Cerebellar cortex (tissue), 1 donor: ENCODE data around the gene COL6A1.

Experiments
- DNase-seq: peaks from one replicate; pipeline ENCODE4 v3.0.0-alpha.2; 2015; ENCODE audit warnings: low spot score

Gene COL6A1

DNA sequence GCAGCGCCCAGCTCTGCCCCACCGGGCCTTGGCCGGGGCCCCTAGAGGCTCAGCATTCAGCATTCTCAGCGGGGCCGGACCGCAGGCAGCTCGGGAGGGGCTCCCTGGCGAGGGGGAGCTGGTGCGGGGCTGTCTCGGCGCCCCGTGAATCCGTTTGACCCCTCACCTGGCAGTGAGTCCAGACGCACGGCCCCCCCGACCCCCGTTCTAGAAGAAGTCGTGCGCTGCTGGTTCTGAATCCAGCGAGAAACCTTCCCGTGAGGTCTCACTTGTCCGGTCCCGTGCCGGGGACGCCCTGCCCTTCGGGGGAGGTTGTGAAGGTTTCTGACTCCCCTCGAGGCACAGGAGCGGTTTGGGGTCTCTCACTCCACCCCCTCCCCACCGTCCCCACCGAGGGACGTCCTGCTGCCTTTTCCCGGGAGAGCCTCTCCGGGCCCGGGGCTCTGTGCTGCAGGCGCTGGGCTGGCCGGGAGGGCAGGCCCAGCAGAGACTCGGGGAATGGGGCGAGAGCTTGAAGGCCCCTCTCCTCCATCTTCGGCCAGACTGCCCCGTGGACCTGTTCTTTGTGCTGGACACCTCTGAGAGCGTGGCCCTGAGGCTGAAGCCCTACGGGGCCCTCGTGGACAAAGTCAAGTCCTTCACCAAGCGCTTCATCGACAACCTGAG is 655 bp downstream of the COL6A1 start:
- no peak for DNase-seq

DNA sequence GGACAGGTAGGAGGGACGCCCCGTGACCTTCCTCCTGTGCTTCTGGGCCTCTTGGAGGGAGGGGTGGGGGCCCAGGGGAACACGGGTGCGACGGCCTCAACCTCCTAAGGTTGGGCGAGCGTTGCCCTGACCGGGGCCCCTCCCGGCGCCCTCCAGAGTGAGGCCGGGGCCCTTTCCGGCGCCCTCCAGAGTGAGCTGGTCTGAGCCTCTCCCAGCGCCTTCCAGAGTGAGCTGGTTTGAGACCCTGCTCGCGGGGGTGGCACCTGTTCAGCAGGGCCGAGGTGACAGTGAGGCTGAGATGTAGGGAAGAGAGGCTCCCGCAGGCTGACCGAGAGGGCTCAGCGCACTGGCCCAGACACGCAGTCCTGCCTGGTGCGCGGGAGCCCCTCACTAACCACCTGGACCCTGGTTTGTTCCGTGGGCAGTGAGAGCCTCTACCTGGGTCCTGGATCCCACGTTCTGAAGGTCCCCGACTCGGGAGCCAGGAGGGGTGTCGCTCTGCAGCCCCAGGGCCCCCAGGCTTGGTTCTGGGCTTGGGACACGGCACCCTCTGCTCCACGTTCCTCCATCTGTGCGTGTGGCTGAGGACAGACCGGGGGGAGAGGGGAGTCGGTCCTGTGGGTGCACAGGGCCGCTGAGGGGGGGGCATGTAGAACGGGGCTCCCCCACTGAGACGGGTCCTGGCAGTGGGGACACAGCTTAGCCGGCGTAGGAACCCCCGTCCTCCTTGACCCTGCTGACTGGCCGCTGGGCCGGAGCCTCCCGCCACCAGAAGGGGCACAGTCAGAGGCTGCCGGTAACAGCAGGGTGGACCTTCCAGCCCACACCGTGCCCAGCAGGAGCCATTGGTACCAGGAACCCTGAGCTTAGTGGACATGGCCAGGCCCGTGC is 1.4 kb downstream of the COL6A1 start:
- no peak for DNase-seq

DNA sequence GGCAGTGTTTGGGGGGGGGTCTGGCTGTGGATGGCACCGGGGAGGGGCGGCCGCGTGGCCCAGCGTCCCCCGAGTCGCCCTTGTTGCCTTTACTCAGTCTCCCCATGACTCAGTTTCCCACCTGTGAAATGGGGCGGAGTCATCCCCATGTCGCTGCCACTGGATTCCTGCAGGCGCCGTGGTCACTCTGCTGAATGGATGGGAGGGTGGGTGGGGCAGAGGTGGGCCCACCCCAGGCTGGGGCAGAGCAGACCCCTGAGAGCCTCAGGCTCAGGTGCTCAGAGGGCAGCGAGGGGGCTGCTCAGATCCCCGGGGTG is 2.0 kb downstream of the COL6A1 start:
- DNase-seq: no peak

DNA sequence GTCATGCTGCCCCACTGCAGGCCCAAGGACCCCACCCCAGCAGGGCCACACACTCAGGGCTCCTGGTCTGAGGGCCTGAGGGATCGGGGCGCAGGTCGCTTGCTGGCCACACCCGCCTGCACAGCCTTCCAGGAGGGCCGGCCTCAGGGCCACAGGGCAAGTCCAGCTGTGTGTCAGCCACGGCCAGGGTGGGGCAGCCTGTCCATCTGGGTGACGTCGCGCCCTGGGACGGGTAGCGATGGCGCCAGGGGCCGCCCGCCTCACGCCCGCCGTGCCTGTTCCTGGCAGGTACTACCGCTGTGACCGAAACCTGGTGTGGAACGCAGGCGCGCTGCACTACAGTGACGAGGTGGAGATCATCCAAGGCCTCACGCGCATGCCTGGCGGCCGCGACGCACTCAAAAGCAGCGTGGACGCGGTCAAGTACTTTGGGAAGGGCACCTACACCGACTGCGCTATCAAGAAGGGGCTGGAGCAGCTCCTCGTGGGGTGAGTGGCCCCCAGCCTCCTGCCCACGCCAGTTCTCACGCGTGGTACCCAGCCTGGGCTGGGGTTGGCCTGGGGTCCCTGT is 2.5 kb downstream of the COL6A1 start:
- no peak for DNase-seq

DNA sequence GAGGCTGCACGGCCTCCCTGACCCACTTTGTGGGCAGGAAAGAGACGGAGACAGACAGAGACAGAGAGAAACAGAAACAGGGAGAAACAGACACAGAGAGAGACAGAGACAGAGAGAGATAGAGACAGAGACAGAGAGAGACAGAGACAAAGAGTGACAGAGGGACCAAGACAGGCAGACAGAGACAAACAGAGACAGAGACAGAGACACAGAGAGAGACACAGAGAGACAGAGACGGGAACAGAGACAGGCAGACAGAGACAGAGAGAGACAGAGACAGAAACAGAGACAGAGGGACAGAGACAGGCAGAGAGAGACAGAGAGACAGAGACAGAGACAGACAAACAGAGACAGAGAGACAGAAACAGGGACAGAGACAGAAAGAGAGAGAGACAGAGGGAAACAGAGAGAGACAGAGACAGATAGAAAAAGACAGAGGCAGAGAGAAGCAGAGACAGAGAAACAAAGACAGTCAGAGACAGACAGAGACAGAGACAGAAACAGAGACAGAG is 3.1 kb downstream of the COL6A1 start:
- DNase-seq: no peak

DNA sequence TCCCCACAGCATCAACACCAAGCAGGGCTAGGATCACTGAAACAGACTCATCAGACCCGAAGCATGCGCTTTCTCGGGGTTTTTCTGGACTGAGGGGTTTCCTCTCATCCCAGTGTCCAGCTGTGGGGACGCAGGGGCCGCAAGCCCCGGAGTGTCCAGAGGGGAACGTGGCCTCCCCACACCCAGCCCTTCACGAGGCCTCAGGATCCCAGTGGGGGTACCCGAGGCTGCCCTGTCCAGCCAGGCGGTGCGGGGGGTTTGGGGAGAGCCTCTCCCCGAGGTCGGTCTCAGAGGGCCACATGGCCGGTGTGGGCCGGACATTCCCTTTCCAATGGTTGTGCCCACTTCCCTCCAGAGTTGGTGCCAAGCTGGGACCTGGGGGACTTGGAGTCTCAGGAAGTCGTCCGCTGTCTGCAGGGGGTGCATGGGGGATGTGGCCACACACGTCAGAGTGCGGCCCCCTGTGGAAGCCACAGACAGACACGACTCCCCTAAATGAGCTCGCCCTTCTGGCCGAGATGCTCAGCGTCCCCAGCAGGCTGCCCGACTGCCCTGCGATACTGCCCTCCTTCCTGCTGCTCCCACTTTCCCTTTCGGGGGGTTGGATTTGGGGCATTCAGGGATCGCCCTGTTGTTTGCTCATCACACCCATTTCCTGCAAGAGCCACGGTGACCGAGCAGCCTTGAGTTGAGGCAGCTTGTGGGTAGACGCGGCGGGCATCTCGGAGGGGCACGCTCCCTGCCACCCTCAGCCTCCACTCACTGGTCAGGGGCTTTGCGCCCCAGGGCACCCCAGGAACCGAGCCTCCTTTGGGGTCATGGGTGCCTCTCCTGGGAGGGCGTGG is 4.1 kb downstream of the COL6A1 start:
- no peak for DNase-seq

DNA sequence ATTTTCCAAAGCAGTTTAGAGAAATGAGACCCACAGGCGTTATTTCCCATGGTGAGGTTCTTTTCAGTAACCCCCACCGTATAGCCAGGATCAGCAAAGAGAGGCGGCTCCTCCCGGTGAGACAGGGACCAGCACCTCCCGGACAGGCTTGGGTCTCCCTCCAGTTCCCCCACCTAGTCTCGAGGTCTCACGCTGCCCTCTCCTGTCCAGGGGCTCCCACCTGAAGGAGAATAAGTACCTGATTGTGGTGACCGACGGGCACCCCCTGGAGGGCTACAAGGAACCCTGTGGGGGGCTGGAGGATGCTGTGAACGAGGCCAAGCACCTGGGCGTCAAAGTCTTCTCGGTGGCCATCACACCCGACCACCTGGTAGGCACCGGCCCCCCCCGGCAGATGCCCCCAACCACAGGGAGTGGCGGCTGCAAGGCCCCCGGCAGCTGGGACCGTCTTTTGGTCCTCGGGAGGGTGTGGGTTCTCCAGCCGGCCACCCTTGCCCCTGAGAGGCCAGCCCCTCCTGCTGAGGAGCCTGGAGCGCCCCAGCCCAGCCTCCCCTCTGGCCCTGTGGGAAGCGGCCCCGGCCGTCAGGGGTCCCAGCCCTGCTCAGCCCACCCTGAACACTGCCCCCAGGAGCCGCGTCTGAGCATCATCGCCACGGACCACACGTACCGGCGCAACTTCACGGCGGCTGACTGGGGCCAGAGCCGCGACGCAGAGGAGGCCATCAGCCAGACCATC is 4.9 kb downstream of the COL6A1 start:
- DNase-seq: no peak

DNA sequence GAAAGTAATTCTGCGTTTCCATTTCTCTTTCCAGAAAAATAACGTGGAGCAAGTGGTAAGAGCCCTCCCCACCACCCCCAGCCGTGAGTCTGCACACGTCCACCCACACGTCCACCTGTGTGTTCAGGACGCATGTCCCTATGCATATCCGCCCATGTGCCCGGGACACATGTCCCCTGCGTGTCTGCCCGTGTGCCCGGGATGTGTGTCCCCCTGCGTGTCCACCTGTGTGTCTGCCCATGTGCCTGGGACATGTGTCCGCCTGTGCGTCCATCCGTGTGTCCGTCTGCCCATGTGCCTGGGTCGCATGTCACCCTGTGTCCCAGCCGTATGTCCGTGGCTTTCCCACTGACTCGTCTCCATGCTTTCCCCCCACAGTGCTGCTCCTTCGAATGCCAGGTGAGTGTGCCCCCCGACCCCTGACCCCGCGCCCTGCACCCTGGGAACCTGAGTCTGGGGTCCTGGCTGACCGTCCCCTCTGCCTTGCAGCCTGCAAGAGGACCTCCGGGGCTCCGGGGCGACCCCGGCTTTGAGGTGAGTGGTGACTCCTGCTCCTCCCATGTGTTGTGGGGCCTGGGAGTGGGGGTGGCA is 5.6 kb downstream of the COL6A1 start:
- no peak for DNase-seq

DNA sequence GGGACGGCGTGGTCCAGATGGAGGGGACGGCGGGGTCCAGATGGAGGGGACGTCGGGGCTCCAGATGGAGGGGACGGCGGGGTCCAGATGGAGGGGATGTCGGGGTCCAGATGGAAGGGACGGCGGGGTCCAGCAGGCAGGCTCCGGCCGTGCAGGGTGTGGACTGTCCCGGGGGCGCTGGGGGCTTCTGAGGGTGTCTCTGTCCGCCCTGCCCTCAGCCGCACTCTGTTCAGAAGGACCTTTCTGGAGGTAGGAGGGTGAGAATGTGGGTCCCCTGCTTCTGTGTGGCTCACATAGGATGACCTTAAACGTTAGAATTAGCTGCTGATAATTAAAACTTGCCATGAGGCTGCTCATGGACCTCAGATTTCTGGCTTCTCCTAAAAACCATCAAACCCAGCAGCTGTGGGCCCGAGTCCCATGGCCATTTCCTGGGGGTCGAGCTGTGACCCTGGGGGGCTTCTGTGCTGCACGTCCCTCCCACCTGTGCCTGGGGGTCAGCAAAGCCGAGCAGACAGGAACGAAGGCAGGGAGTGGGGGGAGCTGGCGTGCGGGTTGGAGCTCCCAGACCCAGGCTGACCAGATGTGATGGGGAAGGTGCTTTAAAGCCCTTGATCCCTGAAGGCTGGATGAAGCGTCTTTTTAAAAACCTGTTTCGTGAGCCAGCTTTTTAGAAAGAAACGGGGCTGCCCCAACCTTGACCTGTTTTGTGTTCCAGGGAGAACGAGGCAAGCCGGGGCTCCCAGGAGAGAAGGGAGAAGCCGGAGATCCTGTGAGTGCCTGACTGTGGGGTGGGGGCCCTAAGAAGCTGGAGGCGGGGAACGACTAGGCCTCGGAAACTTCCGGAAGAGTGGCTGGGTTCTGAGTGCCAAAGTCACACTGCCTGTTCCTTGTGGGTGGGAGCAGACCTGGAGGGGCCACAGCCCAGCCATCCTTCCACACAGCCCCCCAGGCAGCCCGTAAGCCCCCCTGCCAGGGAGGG is 7.1 kb downstream of the COL6A1 start:
- DNase-seq: no peak

DNA sequence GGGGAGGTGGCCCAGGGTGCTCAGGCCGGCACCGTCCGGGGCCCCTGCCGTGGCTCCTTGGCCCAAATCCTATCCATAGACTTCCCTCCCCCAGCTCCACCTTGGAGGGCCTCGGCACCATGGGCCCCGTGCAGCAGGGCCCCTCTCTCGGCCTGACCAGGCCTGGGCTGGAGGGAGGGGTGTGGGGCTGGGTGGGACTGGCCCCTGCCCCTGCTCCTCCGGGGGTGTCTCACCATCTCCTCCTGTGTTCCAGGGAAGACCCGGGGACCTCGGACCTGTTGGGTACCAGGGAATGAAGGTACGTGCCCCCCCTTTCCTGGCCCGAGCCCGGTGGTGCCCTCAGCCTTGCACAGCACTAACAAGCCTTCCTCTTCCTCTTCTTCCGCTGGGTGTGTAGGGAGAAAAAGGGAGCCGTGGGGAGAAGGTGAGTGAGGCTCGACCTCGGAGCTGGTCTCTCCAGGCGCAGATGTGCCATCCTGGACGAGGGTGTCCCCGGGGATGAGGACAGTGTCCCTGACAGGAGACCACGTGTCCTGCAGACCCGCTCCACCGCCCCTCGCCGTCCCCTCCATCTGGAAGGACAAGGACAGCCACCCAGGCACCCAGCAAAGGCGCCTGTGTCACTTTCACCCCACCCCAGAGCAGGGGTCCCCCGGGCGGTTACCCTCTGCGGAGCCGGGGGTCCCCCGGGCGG is 7.9 kb downstream of the COL6A1 start:
- DNase-seq: no peak

DNA sequence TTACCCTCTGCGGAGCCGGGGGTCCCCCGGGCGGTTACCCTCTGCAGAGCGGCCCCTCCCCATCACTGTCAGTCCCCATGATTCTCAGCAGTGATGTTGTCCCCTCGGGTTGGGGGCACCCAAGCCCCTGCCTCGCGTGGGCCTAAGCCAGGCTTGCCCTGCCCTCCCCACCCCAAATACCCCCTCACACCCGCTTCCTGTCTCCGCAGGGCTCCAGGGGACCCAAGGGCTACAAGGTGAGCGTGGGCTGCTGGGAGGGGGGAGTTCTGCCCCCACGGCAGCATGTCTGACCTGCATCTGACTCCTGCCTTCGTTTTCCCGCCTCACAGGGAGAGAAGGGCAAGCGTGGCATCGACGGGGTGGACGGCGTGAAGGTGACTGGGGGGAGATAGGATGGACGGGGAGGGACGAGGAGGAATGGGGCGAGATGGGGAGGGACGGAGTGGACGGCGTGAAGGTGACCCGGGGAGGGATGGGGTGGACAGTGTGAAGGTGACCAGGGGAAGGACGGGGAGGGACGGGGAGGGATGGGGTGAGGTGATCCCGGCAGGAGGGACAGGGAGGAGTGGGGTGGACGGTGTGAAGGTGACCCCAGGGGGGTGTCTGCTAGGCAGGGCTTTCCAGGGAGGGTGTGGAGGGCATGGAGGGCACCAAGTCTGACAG is 8.6 kb downstream of the COL6A1 start:
- no peak for DNase-seq

DNA sequence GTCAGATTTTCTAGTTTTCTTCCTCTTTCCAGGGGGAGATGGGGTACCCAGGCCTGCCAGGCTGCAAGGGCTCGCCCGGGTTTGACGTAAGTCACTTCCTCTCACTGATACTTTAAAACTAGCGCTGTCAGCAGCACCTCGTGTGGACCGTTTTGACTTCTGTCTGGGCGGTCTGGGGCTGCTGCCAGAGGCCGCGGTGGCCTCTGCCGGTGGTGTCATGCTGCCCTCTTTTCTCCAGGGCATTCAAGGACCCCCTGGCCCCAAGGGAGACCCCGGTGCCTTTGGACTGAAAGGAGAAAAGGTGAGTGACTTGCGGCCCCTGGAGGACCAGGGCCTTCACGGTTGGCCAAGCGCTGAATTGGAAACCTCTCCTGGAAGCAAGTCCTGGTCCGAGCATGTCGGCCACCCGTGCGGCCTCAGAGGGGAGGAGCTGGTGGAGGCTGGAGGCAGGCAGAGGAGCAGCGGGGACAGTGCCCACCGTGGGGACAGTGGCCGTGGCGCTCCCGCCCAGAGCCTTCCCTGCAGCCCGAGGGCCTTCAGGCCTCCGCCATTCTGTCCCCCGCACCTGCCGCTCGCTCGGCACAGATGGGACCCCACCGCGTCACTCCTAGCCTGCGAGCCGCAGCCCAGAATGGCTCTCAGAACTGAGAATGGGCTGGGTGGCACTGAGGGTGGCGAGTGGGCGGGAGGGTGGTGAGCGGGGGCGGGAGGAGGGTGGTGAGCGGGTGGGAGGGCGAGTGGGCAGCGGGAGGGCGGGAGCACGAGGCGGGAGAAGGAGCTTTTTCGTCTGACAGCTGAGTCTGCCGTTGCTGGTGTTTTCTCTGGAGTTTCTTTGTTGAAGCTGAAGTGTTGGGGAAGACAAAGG is 9.4 kb downstream of the COL6A1 start:
- DNase-seq: no peak

DNA sequence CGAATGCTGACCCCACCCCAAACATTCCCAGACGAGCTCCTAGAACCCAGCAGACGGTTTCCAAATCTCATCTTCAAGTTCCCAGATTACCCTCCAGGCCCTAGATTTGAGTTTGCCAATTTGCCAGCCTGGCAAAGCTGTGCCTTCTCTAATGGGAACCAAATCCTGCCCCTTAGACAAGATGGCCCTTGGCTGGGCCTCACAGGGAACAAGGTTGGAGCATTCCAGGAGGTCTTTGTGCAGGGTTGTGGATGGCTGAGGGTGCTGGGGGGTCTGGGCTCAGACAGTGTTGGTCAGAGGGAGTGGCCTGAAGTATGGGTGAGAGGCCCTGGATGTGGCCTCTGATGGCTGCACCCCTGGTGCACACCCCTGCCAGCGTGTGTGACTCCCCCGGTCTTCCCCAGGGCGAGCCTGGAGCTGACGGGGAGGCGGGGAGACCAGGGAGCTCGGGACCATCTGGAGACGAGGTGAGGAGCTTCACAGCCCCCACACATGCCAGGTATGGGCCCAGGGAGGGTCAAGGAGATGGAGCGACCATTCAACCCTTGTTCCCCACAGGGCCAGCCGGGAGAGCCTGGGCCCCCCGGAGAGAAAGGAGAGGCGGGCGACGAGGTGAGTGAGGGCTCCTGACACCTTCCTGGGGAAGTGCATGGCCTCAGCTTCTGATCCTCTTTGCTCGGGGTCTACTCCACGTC is 10.2 kb downstream of the COL6A1 start:
- no peak for DNase-seq

DNA sequence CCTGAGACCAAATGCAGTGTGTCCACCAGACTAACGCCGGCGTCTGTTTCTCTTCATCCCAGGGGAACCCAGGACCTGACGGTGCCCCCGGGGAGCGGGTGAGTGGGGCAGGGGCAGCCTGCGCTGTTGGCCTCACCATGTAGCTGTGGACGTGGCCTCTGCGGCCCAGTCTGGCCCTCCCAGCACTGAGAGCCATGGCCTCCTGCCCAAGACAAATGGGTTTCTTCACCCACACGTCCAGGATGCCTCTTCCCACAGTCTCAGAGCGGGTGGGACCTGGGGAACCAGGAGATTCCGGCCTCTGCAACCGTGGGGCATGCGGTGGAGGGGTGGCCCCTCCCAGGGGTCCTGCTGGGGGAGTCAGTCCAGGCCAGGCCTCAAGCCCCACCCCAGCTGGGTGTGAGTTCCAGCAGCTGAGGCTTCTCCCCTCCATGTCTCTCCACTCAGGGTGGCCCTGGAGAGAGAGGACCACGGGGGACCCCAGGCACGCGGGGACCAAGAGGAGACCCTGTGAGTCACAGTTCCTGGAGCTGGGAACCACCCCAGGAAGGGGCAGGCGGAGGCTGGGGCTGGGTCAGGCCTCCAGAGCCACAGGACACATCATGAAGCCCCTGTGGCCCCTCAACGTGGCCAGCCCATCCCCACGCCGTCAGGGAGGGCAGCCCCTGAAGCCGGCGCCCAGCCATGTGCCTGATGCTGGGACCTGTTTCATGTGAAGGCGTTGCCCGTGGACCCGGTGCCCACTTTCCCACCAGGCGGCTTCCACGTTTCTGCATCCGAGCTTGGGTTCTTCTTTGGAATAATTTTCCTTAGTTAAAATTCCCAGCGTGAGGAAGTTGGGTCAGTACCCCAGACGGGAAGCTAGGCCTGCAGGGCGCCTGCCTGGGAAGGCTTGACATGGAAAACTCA is 11.0 kb downstream of the COL6A1 start:
- DNase-seq: no peak

DNA sequence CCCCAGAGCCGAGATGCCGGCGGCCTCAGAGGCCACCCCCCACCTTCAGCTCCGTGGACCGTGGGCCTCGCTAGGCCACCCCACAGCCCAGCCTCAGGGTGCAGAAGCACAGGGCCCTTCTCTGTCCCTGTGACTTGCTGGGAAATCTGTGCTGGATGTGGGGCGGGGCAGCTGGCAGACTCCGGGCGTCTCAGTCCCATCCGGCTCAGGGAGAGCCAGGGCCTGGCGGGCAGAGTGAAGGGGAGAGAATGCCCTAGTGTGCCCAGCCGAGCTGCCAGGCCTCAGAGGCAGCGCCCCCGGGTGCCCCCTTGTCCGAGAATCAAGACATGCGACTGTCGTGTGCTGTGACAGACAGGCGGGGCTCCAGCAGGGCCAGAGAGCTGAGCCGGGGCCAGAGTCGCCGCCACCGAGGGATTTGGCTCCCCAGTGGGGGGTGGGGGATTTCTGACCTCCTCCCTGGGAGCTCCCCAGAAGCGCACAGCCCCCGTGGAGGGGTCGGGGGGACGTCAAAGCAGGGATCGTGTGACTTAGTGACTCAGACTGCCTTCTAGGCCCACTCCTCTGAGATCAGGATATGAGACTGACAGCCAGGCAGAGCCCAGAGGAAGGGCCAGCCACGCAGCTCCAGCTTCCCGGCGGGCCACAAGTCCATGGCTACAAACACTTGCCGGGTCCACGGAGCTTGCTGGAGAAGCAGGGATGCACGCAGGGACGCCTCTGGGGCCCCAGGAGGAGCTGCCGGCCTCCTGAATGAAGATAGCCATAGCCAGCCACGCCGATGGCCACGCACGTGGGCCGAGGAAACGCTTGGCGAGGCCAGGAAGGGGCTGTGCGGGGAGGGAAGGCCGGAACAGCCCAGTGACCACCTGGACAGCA is 11.9 kb downstream of the COL6A1 start:
- no peak for DNase-seq
